ENCODE results near the gene TTLL1. TPM values are rescaled to one million over a fixed set of nuclear protein-coding genes. Genes with fewer than 3 reads are reported as not detected.

Gene TTLL1
- total and polyA plus RNA-seq, 2 donors (not counting 3 experiments of a cell fraction or from before 2014, with no cell fraction given) = 9.0 to 17.0 TPM

GRCh38 chr22:43136801-43137200 lies 47.6 kb upstream of the TTLL1 start:
- DNase-seq (ENCODE audit: low read depth, low spot score) (no peak), FAIRE-seq (no peak)
- no TSS peak for BruUV-seq (replicated peaks)
- dilution Hi-C loops (cut with MboI; ENCODE audit: extremely low pct_ligation_motif_present, low sequenced_read_pairs) = no loop called here
- intact Hi-C loops (cut with micrococcal nuclease) = loop anchor here (1.0 to 2.0 kb wide), 2 partner anchors 26 to 356 kb away; partner anchors contain the start of gene BIK
- no peak overlapping the region for H2AFZ ChIP-seq (ENCODE audit: low read depth, low read length)
- H3K27me3 ChIP-seq (ENCODE audit: control insufficient read depth in 2 of 2, insufficient read depth in 2 of 2, low read length in 2 of 2) = no peaks in the 10 kb centered on the region
- H3K27ac ChIP-seq (ENCODE audit: insufficient read depth, low read depth, low read length) = no peak overlapping the region
- no peak overlapping the region for H3K4me2 ChIP-seq (ENCODE audit: insufficient read depth, low read length)
- no peaks in the 10 kb centered on the region for H3K9me3 ChIP-seq (replicated peaks; ENCODE audit: control insufficient read depth, insufficient read depth, low read length)
- no peaks in the 10 kb centered on the region for H3K79me2 ChIP-seq (ENCODE audit: control insufficient read depth, insufficient read depth, low read length)
- TF ChIP-seq JUN (IDR thresholded peaks at IDR 0.05; ENCODE audit: borderline replicate concordance, insufficient read depth, insufficient read length, low read depth) (no peak), GATA2 (IDR thresholded peaks at IDR 0.05; ENCODE audit: insufficient read depth, insufficient read length, low read depth, low read length) (no peak), MYC (IDR thresholded peaks at IDR 0.05; ENCODE audit: low read depth, low read length) (no peak)
- TF ChIP-seq, protein P1, sequence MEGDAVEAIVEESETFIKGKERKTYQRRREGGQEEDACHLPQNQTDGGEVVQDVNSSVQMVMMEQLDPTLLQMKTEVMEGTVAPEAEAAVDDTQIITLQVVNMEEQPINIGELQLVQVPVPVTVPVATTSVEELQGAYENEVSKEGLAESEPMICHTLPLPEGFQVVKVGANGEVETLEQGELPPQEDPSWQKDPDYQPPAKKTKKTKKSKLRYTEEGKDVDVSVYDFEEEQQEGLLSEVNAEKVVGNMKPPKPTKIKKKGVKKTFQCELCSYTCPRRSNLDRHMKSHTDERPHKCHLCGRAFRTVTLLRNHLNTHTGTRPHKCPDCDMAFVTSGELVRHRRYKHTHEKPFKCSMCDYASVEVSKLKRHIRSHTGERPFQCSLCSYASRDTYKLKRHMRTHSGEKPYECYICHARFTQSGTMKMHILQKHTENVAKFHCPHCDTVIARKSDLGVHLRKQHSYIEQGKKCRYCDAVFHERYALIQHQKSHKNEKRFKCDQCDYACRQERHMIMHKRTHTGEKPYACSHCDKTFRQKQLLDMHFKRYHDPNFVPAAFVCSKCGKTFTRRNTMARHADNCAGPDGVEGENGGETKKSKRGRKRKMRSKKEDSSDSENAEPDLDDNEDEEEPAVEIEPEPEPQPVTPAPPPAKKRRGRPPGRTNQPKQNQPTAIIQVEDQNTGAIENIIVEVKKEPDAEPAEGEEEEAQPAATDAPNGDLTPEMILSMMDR (IDR thresholded peaks at IDR 0.05; ENCODE audit: extremely low read depth in 1 of 2, insufficient read depth in 1 of 2, low read depth in 1 of 2, low read length in 2 of 2) = no peak
- TF ChIP-seq, protein P2, sequence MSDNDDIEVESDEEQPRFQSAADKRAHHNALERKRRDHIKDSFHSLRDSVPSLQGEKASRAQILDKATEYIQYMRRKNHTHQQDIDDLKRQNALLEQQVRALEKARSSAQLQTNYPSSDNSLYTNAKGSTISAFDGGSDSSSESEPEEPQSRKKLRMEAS (IDR thresholded peaks at IDR 0.05; ENCODE audit: insufficient read depth, insufficient read length) = no peak
- H3K4me1 ChIP-seq (ENCODE audit: control insufficient read depth, extremely low read depth, insufficient read depth, low read length) = no peaks in the 10 kb centered on the region
- H4K20me1 ChIP-seq (replicated peaks; ENCODE audit: control insufficient read depth, extremely low read depth, insufficient read depth, low read length) = no peaks in the 10 kb centered on the region
- peaks cover 0 to 26% of the 10 kb centered on the region in 2 experiments for H3K36me3 ChIP-seq (ENCODE audit: control insufficient read depth in 2 of 2, extremely low read depth in 1 of 2, insufficient read depth in 2 of 2, low read length in 2 of 2)
- no peak overlapping the region for H3K4me3 ChIP-seq (replicated peaks in 1 of 3; ENCODE audit: insufficient read depth in 1 of 3, low read depth in 1 of 3, low read length in 3 of 3)
- H3K9me1 ChIP-seq (replicated peaks; ENCODE audit: control insufficient read depth, extremely low read depth, insufficient read depth, low read length) = no peaks in the 10 kb centered on the region
- CTCF ChIA-PET = interaction anchor here (0.5 to 4.4 kb wide), 8 partner anchors 10 to 563 kb away, joined by 3 to 17 read pairs (median 3); partner anchors contain the start of gene BIK
- no peak overlapping the region for H3K9ac ChIP-seq (replicated peaks; ENCODE audit: extremely low read depth, insufficient read depth, low read length)
- POLR2A ChIA-PET = no interaction called here
